GM18909 (cell line): ENCODE measurements around the gene CBS.
"Not testable (repeated sequence)": the region's sequence is repeated elsewhere in the genome, so short reads cannot be mapped to it uniquely, and the experiment has no call there.

Source experiments
- ATAC-seq: cut with Tn5 transposase; IDR thresholded peaks from one replicate; pipeline ENCODE4 v1.9.1; 2021; ENCODE audit warnings: mild to moderate bottlenecking; ENCODE audit not compliant: unreplicated experiment, poor library complexity

The CBS gene

GRCh38 chr21:43075170-43076022 is at the start of gene CBS:
Gene CBS, minus strand, starts transcription at chr21:43075835. Its CDS starts 3,642 bp downstream, at chr21:43072193.
- not testable (repeated sequence) for ATAC-seq

- ATAC-seq: not testable (repeated sequence)
Measured at GRCh38 chr21:43115956-43116355, 40.3 kb upstream of the CBS start.

DNA sequence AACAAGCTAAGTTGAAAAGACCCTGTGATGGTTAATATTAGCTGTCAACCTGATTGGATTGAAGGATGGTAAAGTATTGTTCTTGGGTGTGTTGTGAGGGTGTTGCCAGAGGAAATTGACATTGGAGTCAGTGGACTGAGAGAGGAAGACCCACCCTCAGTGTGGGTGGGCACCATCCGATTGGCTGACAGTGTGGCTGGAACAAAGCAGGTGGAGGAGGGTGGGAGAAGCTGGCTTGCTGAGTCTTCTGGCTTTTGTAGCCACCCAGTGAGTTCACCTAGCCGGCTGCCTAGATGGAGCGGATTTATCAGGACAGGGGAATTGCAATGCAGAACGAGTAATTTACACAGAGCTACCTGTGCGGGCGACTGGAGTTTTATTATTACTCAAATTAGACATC is 38.8 kb upstream of the CBS start:
- not testable (repeated sequence) for ATAC-seq

- ATAC-seq: not testable (repeated sequence)
Measured at GRCh38 chr21:43109006-43109405, 33.4 kb upstream of the CBS start.

DNA sequence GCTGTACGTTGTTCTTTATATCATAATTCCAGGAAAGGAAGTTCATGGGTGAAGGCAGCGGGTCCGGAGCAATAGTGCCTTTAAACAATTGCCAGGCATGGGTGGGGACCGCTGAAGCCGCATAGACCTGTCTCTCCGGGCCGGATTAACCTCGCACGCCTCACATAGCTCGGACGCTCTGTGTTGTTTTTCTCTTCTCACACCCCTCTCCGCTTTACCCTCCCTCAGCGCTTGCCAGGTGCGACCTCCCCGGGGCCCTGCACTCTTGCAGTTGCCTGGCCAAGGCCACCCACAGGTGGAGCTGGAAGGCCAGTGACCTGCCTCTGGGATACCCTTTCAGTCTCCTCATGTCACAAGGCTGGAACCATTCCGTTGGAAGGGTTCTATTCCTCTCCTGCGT is 32.5 kb upstream of the CBS start:
- ATAC-seq: not testable (repeated sequence)

GRCh38 chr21:43107794-43108137 is 32.1 kb upstream of the CBS start:
- ATAC-seq: not testable (repeated sequence)

DNA sequence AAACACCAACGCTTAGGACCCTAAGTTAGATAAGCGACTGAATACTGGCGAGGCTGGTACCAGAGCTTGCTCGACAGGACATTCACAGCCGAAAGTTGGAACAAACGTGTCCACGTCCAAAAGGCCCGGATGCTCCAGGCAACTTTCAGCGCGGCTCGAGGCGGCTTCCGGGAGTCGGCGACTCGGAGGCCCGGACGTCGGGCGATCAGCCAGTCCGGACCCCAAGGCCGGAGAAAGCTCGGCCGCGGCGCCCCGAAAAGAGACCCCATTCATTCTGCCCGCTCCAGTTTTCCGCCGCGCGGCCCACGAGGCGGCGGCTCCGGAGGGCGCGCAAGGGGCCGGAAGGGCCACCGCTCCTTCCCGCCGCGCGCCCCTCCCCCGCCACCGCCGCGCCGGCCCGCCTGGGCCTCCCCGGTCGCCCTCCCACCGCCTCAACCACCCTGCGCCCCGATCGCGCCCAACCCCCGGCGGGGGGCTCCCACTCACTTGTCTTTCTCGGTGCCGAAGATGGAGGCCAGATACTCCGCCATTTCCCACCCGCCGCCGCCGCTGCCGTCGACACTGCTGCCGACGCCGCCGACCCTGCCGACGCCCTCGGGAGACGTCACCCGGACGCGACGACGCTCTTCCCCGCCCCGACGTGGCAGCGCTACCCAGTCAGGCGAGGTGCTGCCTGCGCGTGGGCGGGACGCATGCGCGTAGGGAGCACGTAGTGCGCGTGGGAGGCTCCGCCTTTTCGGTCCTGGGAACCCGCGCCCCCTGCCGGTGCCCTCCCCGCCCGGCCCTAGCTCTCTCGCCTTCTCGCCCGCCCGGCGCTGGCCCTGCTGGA is 31.5 kb upstream of the CBS start, which contains the start of gene U2AF1:
TSS of gene U2AF1 (minus strand) at position 606 of the 829 bp plus-strand sequence. CDS start at position 530, 76 bp downstream.
- peak; percentile 75 for ATAC-seq

- not testable (repeated sequence) for ATAC-seq
Measured at GRCh38 chr21:43104642-43105041, 29.0 kb upstream of the CBS start.

GRCh38 chr21:43102281-43102680 is 26.6 kb upstream of the CBS start:
- ATAC-seq: not testable (repeated sequence)

- not testable (repeated sequence) for ATAC-seq
Measured at GRCh38 chr21:43101676-43102075, 26.0 kb upstream of the CBS start.

GRCh38 chr21:43101000-43101399 is 25.4 kb upstream of the CBS start:
- ATAC-seq: not testable (repeated sequence)

DNA sequence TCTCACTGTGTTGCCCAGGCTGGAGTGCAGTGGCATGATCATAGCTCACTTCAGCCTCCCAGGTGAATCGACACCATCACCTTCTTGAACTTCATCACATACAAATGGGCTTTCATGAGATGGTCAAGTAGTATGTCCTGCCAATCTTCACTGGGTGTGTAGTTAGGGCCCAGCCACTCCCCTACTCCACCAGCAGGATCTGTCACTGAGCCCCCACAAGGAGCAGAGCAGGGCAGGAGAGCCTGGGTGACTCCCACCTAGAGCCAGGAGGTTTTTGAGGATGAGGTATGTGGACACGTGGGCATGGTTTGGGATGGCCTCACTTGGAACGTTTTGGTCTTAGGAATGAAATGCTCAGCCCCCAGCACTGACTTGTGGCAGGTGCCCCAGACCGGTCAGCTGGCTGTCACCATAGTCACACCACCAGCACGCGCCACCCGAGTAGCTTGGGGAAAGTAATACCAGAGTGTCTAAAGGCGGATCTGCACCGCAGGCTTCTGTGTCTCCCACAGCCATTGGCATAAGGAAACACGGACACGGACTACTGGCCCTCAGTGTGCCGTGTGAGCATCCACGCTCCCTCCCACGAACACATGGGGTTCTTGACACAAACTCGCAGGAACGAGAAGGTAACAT is 16.5 kb upstream of the CBS start:
- ATAC-seq: not testable (repeated sequence)

DNA sequence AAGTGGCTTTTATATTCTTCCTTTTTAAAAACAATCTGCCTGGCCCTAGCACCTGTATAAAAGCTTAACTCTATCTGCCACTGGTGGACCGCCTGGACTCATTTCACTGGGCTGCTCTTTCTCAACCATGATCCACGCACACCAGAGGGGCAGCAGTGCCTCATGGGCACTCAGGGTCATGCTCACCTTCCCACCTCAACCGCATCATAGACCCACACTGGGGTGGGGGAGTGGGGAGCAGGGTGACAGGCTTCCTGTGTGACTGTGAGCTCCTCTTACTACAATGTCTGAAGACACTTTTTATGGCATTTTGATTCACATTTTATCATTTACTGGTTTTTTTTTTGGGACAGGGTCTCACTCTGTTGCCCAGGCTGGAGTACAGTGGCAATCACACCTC is 15.3 kb upstream of the CBS start:
- not testable (repeated sequence) for ATAC-seq

DNA sequence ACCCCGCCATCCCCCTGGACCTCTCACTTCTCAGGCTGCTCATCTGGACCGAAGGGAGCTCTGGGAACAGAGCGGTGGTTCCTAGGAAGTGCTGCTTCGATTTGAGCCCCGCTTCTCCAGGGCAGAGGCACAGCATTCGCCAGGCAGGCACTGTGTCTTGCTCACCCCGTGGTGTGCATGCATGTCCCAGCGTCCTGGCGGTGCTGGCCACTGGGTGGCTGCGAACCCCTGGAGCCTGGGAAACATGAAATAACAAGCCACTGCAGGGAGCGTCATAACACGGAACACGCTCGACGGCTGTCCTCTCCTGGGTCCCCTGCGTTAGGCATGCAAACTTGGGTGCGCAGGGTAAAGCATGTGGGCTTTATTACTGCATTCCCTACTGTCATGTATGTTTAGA is 13.8 kb upstream of the CBS start:
- not testable (repeated sequence) for ATAC-seq

DNA sequence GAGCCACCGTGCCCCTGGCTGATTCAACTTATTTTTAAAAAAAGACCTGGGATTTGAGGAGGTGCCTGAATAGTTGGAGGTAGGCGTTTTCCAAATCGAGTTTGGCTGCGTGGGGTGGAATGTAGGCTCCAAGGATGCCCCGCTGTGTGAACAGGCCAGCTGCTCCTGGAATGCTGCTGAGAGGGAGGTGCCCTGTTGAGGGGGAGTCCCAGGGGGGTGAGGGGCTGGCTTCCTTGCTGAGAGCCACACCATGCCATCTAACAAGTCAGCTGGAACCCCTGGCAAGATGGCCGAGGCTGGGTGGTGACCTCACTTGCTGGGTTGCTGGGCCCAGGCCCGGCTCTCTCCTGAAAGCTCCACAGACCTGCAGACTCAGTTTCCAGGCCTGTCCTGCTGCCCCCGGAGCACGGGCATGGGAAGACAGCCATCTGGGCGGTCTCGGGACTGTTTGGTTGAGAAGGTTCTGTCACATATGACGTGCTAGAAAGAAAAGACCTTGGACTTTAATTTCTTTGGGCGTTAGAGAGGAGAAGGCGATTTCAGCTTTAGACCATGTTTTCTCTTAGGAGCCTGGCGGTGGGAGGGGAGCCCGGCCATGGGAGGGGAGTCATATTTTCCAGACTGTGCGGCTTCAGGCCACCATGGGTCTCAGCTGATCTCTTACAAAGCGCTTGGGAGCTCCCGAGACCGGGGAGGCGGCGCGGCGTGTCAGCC is 7.1 kb upstream of the CBS start:
- ATAC-seq: not testable (repeated sequence)

DNA sequence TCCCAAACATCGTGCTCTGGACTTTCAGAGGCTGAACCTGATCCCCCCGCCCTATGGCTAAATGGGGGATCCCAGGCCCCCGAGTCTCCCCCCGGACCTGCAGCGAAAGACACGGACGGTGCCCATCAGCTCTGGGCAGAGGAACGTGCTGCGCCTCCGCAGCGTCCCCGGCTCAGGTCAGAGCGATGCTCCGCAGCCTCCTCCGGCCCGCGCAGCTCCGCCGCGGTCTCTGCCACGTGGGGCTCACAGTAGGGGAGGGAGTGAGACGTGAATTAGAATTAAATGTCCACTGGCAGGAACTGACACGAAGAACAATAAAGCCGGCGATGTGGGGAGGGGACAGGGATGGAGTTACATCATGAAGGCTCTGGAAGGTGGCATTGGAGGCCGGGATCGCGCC is 1.0 kb upstream of the CBS start:
- not testable (repeated sequence) for ATAC-seq

- not testable (repeated sequence) for ATAC-seq
Measured at GRCh38 chr21:43076023-43076637, 495 bp upstream of the CBS start.

DNA sequence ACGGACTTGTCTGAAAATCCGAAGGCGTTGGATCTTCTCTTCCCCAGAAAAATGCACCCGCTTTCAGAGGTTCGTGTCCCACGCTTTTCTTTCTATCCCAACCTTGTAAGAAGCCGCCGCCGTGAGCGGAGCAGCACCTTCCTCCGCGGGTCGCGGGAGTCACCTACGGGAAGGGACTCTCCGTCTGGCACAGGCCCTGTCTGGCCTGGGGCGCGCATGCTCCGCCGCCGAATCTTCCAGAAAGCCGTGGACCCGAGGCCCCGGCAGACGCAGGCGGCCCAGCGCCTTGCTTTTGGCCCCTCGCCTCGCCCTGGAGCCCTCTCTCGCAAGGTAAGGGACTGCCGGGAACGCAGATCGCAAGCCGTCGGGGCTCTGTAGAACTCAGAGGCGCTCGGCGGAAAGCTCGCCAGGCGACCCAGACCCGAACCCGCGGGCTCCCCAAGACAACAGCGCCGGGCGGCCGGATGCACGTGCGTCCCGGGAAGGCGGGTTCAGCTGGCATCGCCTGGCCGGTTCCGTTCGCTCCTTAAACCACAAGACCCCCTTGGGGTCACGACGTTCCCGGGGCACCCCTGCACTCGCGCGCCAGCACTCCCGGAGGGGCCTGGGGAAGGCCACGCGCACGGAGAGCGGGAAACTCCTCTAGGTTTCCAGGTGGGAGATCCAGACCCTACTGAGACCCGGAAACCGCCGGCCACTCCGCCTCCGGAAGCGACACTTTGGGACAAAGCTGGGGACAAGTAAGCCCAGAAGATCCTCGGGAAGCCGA is 1.1 kb downstream of the CBS start:
- ATAC-seq: not testable (repeated sequence)

DNA sequence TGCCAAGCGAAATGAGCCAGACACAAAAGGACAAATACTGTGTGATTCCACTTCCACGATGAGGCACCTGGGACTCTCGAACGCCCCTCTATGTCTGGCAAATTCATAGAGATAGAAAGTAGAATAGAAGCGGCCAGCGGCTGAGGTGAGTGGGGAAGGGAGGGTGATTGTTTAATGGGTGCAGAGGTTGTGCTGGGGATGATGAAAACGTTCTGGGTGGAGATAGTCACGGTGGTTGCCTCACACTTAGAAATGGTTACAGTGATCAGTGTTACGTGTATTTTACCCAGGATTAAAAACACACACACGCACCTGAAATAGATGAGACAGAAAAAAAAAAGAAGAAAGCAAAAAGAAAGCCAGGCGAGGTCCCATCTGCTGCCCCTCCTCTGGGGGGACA is 2.9 kb downstream of the CBS start:
- not testable (repeated sequence) for ATAC-seq
